Measurements from ENCODE around the gene DGCR2. TPM values are rescaled to one million over a fixed set of nuclear protein-coding genes. Genes with fewer than 3 reads are reported as not detected.
"Not testable (repeated sequence)": the region's sequence is repeated elsewhere in the genome, so short reads cannot be mapped to it uniquely, and the experiment has no call there.

The DGCR2 gene
- total RNA-seq, 1 donor: 31.2 TPM

- Histone ChIP-seq H3K9me3 (ENCODE audit: low read depth, low read length) (no peaks in the 10 kb centered on the region), H3K27me3 (ENCODE audit: insufficient read depth, low read length) (no peaks in the 10 kb centered on the region), H3K4me3 (ENCODE audit: low read length) (no peak overlapping the region), H3K4me1 (ENCODE audit: insufficient read depth, low read length) (no peaks in the 10 kb centered on the region)
Measured at GRCh38 chr22:18990355-18991137, 131.7 kb downstream of the DGCR2 start.

GRCh38 chr22:18988958-18989357, 133.3 kb downstream of the DGCR2 start:
- no peak overlapping the region for H3K4me3 ChIP-seq (ENCODE audit: low read length)
- H3K27me3 ChIP-seq (ENCODE audit: insufficient read depth, low read length): no peaks in the 10 kb centered on the region
- no peaks in the 10 kb centered on the region for H3K4me1 ChIP-seq (ENCODE audit: insufficient read depth, low read length)
- no peaks in the 10 kb centered on the region for H3K9me3 ChIP-seq (ENCODE audit: low read depth, low read length)

- H3K27me3 ChIP-seq (ENCODE audit: insufficient read depth, low read length): no peaks in the 10 kb centered on the region
- H3K4me1 ChIP-seq (ENCODE audit: insufficient read depth, low read length): no peaks in the 10 kb centered on the region
- H3K4me3 ChIP-seq (ENCODE audit: low read length): no peak overlapping the region
- no peaks in the 10 kb centered on the region for H3K9me3 ChIP-seq (ENCODE audit: low read depth, low read length)
Measured at GRCh38 chr22:18987765-18988164, 134.4 kb downstream of the DGCR2 start.

- not testable (repeated sequence) for H3K4me1 ChIP-seq (ENCODE audit: insufficient read depth, low read length); H3K27me3 ChIP-seq (ENCODE audit: insufficient read depth, low read length); H3K9me3 ChIP-seq (ENCODE audit: low read depth, low read length); H3K4me3 ChIP-seq (ENCODE audit: low read length)
Measured at GRCh38 chr22:18987114-18987513, 135.1 kb downstream of the DGCR2 start.

Other genes starting within 250 kb of the DGCR2 start
- gene DGCR6, start 216.1 kb downstream of the DGCR2 start, total RNA-seq: 6.4 TPM
- gene PRODH, start 186.1 kb downstream of the DGCR2 start, total RNA-seq: not detected
- gene TSSK2, start 8.9 kb upstream of the DGCR2 start, total RNA-seq: 0.21 TPM
- gene ESS2, start 22.2 kb upstream of the DGCR2 start, total RNA-seq: 24.0 TPM
- not detected for gene GSC2, start 27.9 kb upstream of the DGCR2 start, total RNA-seq
- 12.4 TPM for gene SLC25A1, start 56.3 kb upstream of the DGCR2 start, total RNA-seq
- 1.7 TPM for gene CLTCL1, start 169.3 kb upstream of the DGCR2 start, total RNA-seq